Stimulated activated CD8-positive, alpha-beta memory T cell treated with anti-CD3 and anti-CD28 coated beads, Interleukin-15, amount 100 ng/mL, for 1 hour (primary cell): Measurements from ENCODE around the gene PXDN.

ENCODE experiments used
- DNase-seq: peaks from one replicate; pipeline ENCODE4 v3.0.0-alpha.2; 2020; ENCODE audit warnings: low read depth

PXDN gene

GRCh38 chr2:1752751-1753150 lies 8.4 kb upstream of the PXDN start:
- DNase-seq, result no peak

DNA sequence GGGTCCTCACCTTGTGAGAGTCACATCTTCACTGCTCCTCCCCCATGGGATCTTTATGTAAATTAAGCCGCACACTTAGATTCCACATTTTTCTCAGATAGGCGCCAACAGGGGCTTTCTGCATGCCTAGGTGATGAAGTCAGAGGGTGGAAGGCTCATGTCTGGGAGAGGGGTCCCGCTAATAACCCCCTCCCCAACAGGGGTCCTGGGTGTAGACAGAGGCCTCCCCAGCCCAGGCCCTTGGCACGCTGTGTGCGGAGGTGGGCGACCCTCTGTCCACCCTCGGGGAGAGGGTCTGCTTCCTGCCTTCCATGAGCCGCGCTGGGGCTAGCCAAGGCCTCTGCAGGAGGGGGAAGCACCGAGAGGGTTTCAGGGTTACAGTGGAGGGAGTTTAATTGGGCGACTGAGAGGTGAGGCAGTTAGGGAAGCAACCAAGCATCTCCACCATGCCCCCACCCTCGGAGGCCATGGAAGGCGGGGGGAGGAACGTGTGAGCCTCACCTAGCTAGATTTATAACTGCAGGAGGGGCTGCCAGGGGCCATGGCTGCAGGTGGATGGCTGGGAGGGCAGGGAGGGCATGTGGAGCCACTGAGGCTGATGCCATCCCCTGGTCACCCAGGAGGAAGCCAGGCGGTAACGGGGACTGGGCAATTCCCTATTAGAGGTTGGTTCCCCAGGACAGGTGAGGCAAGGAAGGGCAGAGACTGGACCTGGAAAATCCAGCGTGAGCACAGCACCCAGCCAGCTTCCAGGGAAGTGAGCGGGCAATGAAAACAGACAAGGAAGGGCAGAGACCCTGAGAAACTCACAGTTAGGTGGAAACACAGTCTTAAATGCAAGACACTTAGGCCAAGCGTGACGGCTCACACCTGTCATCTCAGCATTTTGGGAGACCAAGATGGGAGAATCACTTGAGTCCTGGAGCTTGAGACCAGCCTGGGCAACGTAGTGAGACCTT lies 7.7 kb upstream of the PXDN start:
- DNase-seq, result no peak

DNA sequence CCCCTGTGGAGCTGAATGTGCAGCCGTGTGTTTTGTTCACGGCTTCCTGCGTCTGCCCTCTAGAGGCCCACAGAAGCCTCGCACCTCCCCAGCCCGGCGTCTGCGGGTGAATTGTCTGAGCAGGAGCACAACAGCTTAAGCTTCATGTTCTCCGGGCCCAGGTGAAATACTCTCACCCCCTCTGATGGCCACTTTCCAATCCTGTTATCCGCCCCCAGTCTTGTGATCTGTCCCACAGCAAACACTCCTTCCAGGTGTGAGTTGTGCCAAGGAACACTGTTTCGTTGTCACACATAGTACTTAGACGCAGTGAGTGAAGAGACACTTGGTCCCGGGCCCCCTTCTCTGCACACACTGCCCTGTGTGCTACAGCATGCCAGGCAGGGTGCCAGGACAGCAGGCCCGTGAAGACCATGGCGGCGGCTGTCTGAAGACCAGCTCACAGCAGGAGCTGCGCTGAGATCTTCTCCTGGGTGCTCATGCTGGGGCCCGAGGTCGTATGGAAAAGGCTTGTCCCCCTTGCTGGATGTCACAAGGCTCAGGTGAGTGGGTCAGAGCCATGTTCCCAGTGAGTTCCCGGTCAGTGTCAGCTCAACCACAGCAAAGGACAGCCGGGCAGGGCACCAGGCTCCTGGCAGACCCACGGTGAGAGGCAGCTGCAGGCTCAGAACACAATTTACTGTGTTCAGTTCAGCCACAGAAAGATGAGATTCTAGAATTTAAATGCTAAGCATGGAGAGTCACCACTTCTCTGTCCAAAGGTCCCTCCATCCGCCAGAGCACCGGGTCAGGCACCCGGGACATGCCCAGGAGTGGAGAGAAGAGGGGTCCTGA lies 6.8 kb upstream of the PXDN start:
- no peak for DNase-seq

DNA sequence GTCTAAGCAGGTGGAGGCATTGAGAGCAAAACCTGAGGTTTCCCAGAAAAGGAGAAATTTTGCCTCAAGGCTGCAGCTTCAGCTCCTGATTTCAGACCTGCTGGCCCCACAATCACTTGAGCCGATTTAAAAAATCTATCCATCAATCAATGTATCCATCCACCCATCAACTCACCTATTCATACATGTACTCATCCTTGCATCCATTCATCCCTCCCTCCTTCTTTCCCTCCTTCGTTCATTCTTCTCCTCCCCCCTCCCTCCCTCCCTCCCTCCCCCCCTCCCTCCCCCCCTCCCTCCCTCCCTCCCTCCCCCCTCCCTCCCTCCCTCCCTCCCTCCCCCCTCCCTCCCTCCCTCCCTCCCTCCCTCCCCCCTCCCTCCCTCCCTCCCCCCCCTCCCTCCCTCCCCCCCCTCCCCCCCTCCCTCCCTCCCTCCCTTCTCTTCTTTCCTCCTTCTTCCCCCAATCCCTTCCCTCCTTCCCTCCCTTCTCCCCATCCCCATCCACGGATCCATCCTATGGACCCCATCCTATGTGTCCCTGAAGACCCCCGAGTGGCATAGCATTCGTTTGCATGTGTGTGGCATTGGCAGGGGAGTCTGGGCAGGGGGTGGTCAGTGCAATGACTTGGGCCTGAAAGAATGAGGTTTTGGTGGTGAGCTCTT lies 6.1 kb upstream of the PXDN start:
- no peak for DNase-seq

DNA sequence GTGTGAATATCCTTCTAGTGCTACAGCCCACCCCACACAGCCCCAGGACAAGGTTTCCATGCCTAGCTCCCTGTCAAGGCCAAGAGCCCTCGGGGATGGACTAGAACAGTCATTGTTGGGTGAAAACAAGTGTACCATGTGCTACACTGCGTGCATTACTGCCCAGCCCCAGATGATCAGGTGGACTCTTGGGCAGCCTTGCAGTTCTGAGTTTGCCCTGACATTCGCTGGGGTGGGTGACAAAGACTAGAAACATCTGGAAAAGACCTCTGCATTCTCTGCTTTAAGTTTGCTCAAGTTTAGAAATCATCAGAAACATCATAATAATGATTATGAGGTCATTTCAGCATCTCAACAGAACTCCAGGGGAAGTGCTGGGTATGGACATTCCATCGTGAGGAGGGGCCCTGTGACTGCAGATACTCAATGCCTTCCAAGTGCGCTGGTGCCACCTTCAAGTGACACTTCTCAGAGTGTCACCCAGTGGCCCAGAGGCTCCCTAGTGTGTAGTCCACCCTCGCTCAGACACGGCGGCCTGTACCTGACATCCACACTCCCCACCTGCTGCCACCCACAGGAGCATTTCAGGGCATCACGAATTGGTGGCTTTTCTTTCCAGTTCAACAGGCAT lies 5.3 kb upstream of the PXDN start:
- no peak for DNase-seq

DNA sequence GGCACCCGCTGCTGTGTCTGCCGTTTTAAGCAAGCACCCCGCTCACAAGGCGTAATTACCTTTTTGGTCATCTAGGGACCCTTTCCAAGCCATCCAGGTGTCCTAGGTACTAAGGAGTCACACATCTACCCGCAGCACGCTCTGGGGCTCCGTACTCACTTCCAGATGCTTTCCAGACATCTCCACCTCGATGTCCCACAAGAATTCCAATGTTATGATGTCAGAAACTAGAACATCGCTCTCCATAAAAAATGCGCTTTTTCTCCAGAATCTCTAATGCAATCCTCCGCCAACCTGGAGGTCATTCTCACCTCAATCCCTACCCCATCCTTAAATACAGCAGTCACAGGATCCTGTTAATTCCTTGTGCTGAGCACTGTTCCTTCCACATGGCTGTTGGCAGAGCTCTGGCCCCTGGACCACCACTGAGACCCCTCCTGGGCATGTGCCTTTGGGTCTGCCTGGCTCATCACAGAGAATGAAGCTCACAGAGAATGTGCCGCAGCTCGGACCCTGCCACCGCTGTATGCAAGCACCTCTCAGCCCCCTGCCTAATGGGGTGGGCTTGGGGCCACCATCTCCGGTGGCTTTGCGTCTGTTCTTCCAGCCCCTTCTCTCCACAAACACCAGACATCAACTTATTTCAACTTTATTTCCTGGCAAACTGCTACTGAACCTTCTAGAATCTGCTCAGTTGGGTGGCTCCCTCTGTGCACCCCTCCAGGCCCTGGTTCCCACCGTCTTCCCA lies 4.6 kb upstream of the PXDN start:
- DNase-seq, result no peak

GRCh38 chr2:1748176-1748740 lies 3.9 kb upstream of the PXDN start:
- no peak for DNase-seq

DNA sequence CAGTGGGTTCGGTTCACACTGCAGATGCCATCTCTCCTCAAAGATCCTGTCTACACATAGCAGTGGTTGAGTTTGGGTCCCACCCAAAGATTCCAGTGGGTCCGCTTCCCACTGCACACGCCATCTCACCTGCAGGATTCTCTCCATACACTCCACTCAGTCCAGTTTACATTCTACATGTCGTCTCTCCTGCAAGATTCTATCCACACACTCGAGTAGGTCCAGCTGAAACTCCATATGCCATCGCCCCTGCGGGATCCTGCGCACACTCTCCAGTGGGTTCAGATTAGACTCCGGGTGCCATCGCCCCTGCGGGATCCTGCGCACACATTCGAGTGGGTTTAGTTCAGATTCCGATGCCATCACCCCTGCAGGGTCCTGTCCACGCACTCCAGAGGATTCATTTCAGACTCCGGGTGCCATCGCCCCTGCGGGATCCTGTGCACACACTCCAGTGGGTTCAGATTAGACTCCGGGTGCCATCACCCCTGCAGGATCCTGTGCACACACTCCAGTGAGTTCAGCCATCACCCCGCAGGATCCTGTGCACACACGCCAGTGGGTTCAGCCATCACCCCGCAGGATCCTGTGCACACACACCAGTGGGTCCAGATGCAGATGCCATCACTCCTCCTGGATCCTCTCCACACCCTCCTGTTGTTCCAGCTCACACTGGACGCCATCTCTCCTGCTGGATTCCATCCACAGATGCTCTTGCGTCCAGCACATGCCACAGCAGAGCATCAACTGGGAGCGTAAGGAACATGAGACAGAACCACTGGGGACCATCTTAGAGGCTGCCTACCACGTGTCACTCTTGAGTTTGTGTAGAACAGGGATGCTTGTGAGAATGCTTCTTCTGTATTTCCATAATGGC lies 3.0 kb upstream of the PXDN start:
- no peak for DNase-seq

- DNase-seq, result no peak
Measured at GRCh38 chr2:1746174-1747064, 2.1 kb upstream of the PXDN start.

- no peak for DNase-seq
Measured at GRCh38 chr2:1745171-1746023, 1.1 kb upstream of the PXDN start.

- DNase-seq, result no peak
Measured at GRCh38 chr2:1744151-1744445, 217 bp downstream of the PXDN start.

DNA sequence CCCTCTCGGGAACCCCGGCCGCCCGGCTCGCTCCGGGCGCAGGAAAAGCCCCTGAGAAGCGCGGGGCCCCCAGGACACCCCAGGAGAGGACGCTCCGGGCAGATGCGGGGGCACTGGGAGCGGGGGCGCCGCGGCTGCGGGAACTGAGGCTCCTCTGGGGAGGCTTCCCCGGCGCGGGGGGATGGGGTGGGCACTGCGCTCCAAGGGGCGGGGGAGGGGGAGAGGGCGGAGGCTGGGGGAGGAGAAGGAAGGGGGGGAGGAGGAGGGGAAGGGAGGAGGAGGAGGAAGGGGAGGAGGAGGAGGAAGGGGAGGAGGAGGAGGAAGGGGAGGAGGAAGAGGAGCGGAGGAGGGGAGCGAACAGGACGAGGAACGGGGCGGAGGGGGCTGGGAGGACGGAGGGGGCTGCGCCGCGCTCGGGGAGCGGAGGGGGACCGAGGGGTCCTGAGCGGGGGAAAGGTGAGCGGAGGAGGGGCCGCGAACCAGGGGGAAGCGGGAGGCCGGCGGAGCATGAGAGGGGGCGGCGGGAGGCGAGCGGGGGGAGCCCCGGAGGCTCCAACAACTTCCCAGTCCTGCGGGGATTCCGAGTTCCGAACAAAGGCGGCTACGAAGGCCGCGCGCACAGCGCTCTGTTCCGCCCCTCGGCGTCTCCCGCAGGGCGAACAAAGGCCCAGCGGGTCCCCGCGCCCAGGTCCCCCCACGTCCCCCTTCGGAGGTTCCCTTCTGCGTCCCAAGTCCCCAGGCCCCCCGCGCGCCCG lies 742 bp downstream of the PXDN start:
- no peak for DNase-seq

DNA sequence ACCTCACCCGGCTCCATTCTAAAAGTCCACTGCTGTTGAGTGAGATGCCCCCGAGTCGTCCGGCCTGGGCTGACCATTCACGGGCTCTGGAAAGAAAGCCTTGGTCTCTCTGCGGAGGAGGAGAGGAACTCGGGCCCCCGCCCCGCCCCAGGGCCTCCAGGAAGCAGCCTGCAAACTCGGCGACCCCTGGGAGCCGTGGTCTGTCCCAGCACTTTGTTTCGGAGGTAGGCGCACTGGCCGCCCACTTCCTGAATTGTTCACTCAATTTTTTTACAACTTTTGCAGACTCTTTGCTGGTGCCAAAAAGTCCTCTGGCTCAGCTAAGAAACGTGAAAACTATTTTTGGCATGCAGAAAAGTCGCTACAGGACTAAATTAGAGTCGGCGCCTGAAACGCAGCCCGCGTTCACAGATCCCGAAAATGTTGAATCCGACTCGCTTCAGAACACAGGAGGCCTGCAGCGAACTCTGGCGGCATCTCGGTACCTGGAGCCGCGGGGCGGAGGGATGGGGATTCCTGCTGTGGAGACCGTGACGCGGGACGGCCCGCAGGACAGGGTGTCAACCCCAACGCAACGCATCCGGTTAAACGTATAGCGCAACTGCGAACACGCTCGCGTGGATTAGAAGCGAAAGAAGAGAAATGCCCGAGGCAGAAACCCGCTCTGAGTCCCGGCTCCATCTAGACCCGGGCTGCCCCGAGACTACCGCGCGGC lies 1.5 kb downstream of the PXDN start:
- no peak for DNase-seq

- no peak for DNase-seq
Measured at GRCh38 chr2:1742301-1742680, 2.0 kb downstream of the PXDN start.

GRCh38 chr2:1741851-1742250 lies 2.5 kb downstream of the PXDN start:
- no peak for DNase-seq

DNA sequence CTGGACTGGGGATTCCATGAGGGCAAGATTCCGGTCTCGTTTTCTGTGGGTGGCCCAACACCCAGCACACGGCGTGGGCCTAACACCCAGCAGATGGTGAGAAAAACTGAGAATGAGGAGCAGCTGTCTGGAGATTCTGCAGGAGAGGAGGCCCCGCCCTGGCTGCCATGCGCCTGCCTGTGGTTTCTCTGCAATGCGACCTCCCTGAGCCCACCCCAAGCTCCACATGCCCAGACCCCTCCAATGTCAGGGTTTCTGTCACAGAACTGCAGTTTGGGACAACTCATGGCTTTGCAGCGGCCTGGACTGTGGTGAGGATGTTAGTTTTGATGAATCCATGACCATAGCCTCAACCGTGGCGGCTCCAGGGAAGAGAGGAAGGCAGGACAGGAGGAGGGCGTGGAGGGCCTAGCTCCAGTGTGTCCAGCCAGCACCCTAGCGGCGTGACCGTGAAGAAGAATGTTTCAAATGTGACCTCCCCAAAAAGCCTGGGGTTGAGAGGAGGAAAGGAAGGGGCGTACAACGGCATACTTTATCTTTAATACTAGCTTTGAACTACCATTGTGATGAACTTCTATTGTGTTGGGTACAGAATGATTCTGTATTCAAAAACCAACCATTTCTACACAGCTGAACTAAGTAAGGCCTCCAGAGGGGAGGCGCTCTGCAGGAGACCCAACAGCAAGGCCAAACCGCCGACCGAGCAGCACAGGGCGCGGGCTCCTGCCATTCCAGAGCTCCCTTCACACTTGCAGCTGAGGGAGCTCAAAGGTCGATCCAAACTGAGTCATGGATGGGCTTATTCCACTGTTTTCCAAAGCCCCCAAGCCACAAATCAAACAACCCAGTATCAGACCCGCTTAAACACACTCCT lies 3.4 kb downstream of the PXDN start:
- DNase-seq, result no peak
